ENCODE results near the gene COQ6. TPM values are rescaled to one million over a fixed set of nuclear protein-coding genes. Genes with fewer than 3 reads are reported as not detected.
"Not testable (repeated sequence)": the region's sequence is repeated elsewhere in the genome, so short reads cannot be mapped to it uniquely, and the experiment has no call there.

The COQ6 gene
- total RNA-seq, 1 donor from 2014 or later, result 27.3 TPM

GRCh38 chr14:73973497-73973896, 23.4 kb downstream of the COQ6 start:
- TF ChIP-seq POLR2A (IDR thresholded peaks at IDR 0.05) (no peak), CTCF (IDR thresholded peaks at IDR 0.05) (no peak), POLR2AphosphoS5 (IDR thresholded peaks at IDR 0.05; ENCODE audit: insufficient read depth in 1 of 2, low read depth in 1 of 2) (no peak)
- intact Hi-C loops (cut with DNase I), result no loop called here
- Histone ChIP-seq H3K9me3 (no peaks in the 10 kb centered on the region), H3K4me3 (no peak overlapping the region), H3K27ac (no peak overlapping the region), H3K36me3 (peaks cover 0 to 25% of the 10 kb centered on the region in 2 donors), H3K4me1 (no peaks in the 10 kb centered on the region), H3K27me3 (no peaks in the 10 kb centered on the region)
- no peak for DNase-seq (ENCODE audit: extremely low spot score in 2 of 2)

- H3K27ac ChIP-seq, result no peak overlapping the region
- peaks cover 0 to 10% of the 10 kb centered on the region in 2 donors for H3K36me3 ChIP-seq
- no peak for DNase-seq (ENCODE audit: extremely low spot score in 2 of 2)
- H3K4me1 ChIP-seq, result no peaks in the 10 kb centered on the region
- no peaks in the 10 kb centered on the region for H3K27me3 ChIP-seq
- intact Hi-C loops (cut with DNase I), result no loop called here
- H3K9me3 ChIP-seq, result no peaks in the 10 kb centered on the region
- TF ChIP-seq CTCF (IDR thresholded peaks at IDR 0.05) (no peak), POLR2A (IDR thresholded peaks at IDR 0.05) (no peak)
- no peak overlapping the region for H3K4me3 ChIP-seq
Measured at GRCh38 chr14:73976125-73976524, 26.0 kb downstream of the COQ6 start.

GRCh38 chr14:73977896-73978295, 27.8 kb downstream of the COQ6 start:
- H3K4me1 ChIP-seq, result no peaks in the 10 kb centered on the region
- H3K36me3 ChIP-seq, result peaks cover 0 to 14% of the 10 kb centered on the region in 2 donors
- no peak for DNase-seq (ENCODE audit: extremely low spot score in 2 of 2)
- H3K27me3 ChIP-seq, result no peaks in the 10 kb centered on the region
- H3K9me3 ChIP-seq, result no peaks in the 10 kb centered on the region
- TF ChIP-seq CTCF (IDR thresholded peaks at IDR 0.05) (no peak), POLR2AphosphoS5 (IDR thresholded peaks at IDR 0.05; ENCODE audit: insufficient read depth in 1 of 2, low read depth in 1 of 2) (no peak), POLR2A (IDR thresholded peaks at IDR 0.05) (no peak)
- intact Hi-C loops (cut with DNase I), result no loop called here
- H3K27ac ChIP-seq, result no peak overlapping the region
- H3K4me3 ChIP-seq, result no peak overlapping the region

- Histone ChIP-seq H3K27ac (no peak overlapping the region), H3K4me3 (no peak overlapping the region), H3K36me3 (peaks cover 0 to 13% of the 10 kb centered on the region in 2 donors), H3K4me1 (no peaks in the 10 kb centered on the region), H3K27me3 (no peaks in the 10 kb centered on the region), H3K9me3 (no peaks in the 10 kb centered on the region)
- no peak for DNase-seq (ENCODE audit: extremely low spot score in 2 of 2)
- TF ChIP-seq POLR2A (IDR thresholded peaks at IDR 0.05), result no peak
- TF ChIP-seq CTCF (IDR thresholded peaks at IDR 0.05), result no peak
- no peak for TF ChIP-seq POLR2AphosphoS5 (IDR thresholded peaks at IDR 0.05; ENCODE audit: insufficient read depth in 1 of 2, low read depth in 1 of 2)
- intact Hi-C loops (cut with DNase I), result no loop called here
Measured at GRCh38 chr14:73988065-73988464, 38.0 kb downstream of the COQ6 start.

- DNase-seq (ENCODE audit: extremely low spot score in 2 of 2); H3K9me3 ChIP-seq; intact Hi-C loops (cut with DNase I); H3K27ac ChIP-seq; H3K4me3 ChIP-seq; H3K27me3 ChIP-seq; H3K4me1 ChIP-seq: not testable (repeated sequence)
- H3K36me3 ChIP-seq, result peaks cover 0 to 11% of the 10 kb centered on the region in 2 donors
Measured at GRCh38 chr14:73988656-73989055, 38.6 kb downstream of the COQ6 start.

- DNase-seq (ENCODE audit: extremely low spot score in 2 of 2), result no peak
- no peaks in the 10 kb centered on the region for H3K27me3 ChIP-seq
- H3K27ac ChIP-seq, result no peak overlapping the region
- H3K9me3 ChIP-seq, result no peaks in the 10 kb centered on the region
- intact Hi-C loops (cut with DNase I), result no loop called here
- no peak overlapping the region for H3K4me3 ChIP-seq
- TF ChIP-seq POLR2AphosphoS5 (IDR thresholded peaks at IDR 0.05; ENCODE audit: insufficient read depth in 1 of 2, low read depth in 1 of 2) (no peak), POLR2A (IDR thresholded peaks at IDR 0.05) (no peak), CTCF (IDR thresholded peaks at IDR 0.05) (no peak)
- H3K36me3 ChIP-seq, result peaks cover 0 to 9% of the 10 kb centered on the region in 2 donors
- no peaks in the 10 kb centered on the region for H3K4me1 ChIP-seq
Measured at GRCh38 chr14:73991092-73991491, 41.0 kb downstream of the COQ6 start.

- H3K27me3 ChIP-seq; H3K9me3 ChIP-seq; DNase-seq (ENCODE audit: extremely low spot score in 2 of 2); H3K27ac ChIP-seq; H3K4me3 ChIP-seq; intact Hi-C loops (cut with DNase I); H3K36me3 ChIP-seq; H3K4me1 ChIP-seq: not testable (repeated sequence)
Measured at GRCh38 chr14:73994926-73995325, 44.8 kb downstream of the COQ6 start.

Data from vagina (tissue), 2 donors.